Measurements from ENCODE around the gene FBXO36.
"Not testable (repeated sequence)": the region's sequence is repeated elsewhere in the genome, so short reads cannot be mapped to it uniquely, and the experiment has no call there.

FBXO36 gene

DNA sequence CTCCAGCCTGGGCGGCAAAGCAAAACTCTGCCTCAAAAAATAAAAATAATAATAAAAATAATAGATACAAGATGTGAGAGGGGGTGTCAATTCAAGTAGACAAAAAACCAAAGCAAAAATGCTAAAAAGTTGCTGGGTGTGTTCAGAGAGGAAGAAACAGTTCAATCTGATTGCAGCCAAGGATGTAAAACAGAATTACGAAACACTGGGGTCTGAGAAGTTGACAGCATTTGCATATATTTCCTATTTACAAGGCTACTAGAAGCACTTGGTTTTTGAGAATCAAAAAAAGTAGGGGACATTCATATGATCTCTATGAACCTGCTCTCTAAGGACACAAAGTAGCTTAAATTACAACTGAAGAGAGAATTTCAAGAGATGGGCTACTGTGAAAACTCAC, 8.1 kb upstream of the FBXO36 start:
- FAIRE-seq, result no peak

DNA sequence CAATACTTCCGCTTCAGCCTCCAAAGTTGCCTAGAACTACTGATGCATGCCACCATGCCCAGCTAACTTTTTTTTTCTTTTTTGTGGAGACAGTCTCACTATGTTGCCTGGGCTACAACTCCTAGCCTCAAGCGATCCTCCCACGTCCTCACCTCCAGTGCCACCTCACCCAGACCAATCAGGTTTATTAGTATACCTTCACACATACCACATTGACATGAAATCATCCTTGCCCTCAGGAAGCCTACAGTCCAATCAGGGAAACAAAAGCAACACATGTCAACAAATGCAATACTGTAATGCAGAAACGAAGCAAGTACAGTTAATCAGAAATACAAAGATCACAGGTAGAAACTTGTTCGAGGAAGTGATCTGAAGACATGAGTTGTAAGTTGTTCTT, 4.5 kb upstream of the FBXO36 start:
- no peak for FAIRE-seq

DNA sequence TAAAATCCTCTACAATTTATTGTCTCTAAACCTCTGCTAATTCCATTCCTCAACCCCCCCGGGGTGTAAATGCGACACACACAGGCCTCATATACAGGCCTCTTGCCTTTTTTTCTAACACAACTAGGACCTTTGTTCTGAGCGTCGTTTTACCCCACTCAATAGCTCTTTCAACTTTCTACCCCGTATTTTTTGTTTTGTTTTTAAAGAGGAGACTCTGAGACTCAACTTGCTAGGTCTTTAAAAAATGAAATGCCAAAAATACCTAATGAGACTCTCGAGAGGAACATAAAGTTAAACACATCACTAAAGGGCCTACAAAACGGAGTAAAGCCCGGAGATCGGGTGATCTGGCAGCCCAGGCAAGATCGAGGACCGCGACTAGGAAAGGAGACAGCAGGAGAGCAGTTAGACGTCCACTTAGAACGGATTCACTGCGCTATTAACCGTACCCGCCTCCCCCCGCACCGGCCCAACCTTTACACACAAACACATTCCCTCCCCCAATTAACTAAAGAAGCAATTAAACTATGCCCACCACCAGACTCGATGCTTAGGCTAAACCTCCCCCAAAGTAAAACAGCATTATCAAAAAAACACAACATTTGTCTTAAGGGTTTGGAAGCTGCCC, 2.2 kb upstream of the FBXO36 start:
- FAIRE-seq, result no peak

DNA sequence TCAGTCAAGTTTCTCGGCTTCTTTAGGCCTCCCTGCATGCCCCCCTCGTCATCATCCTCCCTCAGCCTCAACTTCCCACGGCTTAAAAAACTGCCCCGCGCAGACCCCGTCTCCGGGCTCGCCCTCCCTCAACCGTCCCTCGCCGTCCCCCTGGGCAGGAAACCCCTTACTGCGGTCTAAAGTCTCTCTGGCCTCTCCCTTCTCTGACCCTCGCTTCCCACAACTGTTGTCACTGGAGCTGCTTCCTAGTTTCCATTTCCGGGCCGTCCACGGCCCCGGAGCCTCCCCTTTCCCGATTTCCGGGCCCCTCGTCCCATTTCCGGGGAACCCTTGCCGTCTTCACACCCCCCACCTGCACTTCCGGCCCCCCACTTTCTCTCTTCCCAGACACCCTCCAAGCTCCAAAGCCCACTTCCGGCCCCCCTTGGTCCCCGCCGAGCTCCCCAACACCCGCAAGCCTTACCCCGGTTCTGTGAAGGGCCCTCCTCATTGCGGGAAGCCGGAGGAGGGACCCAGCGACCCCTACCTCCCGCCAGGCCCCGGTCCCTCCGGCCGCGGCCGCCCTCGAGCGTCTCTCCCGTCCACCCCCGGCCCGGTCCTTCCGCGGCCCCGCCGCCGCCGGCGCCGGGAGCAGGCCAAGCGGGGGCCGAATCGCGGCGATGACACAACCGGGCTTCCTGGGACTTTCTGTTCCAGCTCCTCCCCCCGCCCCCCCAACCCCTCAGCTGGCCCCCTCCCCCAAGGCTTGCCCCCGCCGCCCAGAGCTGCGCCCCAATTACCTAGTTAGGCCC, 1.0 kb upstream of the FBXO36 start:
- no peak for FAIRE-seq

DNA sequence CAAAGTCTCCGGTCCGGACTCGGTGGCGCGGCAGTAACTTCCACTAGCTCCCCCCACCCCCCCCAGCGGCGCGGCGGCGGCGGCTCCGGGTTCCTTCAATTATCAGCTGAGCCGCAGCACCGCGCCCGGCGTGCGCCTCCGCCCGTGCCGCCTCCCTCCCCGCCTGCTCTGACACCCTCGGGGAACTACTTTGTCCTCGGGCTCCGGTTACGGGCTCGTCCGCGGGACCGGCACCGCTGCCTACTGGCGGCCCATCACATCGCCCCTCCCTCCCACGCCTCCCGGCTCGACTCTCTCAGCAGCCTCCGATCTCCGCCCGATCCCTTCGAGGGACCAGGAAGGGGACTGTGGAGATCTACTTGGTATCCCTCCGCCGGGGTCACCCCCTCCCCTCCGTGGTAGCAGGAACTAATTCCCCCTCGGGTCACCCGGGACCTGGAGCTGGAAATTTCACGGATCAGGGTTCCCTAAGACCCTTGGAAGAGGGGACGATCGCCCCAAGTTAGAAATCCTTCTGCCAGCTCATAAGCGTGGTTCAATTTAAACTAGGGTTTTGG, 333 bp upstream of the FBXO36 start, which contains the start of gene TRIP12:
TRIP12 (minus strand) TSS at position 118 of the 557 bp plus-strand sequence. CDS start 41,930 bp downstream, outside the sequence.
- no peak for FAIRE-seq

DNA sequence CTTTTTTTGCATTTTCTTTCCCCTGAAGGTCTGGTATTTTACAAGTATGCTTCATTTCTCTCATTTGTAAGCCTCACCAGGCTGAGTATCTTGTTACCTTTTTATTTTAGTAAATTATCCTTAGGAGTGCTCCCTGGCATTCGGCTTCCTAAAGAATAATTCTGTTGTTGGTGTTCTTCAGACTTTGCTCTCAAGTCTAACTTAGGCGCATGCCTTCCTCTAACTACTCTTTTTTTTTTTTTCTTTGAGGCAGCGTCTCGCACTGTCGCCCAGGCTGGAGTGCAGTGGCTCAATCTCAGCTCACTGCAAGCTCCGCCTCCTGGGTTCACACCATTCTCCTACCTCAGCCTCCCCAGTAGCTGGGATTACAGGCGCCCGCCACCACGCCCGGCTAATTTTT, 2.2 kb downstream of the FBXO36 start:
- FAIRE-seq, result not testable (repeated sequence)

DNA sequence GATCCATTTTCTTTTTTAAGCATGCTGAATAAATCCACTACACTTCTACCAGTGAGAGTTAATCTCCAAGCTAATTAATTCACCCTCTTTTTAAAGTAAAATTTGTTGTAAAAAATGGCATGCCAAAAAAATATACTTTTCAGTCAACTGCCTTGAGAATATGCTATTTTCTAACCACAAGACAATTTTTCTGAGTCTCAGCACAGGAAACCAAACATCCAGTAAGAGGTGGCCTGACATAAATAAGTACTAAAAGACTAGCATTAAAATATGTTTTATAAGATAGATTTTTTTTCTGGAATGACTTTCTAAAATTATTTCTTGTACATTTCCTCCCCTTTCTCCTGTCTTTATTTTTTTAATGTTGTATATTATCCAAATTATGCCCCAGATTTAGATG, 2.9 kb downstream of the FBXO36 start:
- no peak for FAIRE-seq

DNA sequence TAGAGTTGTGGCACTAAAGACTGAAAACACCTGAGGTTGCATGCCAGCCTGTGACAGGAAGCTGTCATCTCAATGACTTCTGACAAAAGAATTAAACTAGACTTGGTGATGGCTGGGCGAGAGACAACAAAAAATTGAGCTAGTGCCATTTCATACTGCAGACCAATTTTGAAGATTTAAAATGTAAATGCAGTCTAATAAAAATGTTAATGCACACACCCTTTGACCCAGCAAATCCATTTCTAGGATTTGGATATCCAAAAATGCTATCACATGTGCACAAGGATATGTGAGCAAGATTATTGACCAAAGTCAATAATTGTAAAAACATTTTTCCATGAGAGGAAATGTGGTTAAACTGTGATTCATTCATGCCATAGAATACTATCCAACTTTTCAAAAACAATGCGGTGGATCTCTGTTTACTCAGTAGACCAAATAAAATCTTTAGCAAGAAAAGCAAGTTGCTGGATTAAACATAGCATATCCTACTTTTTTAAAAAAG, 5.6 kb downstream of the FBXO36 start:
- no peak for FAIRE-seq

DNA sequence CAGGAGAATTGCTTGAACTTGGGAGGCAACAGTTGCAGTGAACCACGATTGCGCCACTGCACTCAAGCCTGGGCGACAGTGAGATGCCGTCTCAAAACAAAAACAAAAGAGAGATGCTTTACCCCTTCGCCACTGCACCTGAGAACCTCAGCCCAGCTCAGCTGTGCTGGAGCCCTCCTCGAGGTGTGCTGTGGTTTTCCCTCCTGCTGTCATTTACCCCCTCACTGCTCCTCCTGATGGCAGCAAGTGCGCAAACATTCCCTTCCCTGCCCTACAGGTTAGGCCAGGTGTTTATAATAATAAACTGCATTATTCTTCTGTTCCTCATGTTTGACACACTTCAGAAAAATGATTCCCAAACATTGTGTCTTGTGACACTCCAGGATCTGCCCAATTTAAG, 8.4 kb downstream of the FBXO36 start:
- FAIRE-seq, result no peak

DNA sequence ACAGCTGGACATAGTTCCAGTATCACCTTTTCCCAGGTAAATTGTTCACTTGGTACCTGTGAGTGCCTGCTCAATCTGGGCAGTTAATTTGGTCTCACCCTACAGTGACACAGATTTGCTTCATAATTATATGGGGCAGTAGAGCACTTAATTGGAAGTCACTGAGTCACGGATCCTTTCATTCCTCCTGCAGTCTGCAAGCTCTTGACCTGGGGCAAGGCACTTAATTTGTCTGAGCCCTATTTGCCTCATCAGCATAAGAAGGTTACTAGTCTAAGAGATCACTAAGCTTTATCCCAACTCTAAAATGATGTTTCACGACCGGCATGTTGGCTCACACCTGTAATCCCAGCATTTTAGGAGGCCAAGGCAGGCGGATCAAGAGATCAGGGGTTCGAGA, 8.9 kb downstream of the FBXO36 start:
- FAIRE-seq, result no peak

DNA sequence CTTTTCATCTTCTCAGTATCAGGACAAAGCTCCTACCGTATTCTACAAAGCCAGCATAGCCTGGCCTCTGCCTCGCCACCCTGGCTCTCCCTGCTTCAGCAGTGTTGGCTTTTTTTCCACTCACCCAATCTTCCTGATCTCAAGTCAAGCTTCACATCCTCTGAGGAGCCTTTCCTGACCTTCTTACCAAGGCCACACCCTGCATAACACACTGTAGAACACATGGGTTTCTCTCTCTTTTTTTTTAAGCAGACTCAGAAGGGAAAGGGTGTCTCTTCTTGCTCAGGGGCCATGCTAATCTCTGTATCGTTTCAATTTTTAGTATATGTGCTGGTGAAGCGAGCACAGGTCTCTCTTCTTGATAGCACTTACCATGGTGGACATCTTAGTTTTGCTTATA, 15.2 kb downstream of the FBXO36 start:
- no peak for FAIRE-seq

DNA sequence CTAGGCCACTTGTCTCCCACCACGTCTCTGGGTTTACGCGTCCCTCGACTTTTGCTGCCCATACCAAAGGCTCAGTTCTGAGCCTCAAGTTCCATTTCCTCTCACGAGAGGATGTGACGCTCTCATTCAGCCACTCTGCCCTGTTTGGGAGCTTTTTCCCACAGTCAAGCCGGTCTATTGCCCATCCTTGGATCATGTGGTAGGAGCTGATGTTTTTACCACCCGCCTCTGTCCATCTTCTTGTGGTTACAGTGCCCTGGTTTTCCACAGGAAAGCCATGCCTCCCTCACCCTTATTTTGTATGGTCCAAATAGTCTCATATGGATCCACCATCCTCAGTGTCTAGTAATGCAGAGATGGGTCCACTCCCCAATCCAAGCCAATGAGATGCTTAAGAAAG, 20.4 kb downstream of the FBXO36 start:
- FAIRE-seq, result no peak

DNA sequence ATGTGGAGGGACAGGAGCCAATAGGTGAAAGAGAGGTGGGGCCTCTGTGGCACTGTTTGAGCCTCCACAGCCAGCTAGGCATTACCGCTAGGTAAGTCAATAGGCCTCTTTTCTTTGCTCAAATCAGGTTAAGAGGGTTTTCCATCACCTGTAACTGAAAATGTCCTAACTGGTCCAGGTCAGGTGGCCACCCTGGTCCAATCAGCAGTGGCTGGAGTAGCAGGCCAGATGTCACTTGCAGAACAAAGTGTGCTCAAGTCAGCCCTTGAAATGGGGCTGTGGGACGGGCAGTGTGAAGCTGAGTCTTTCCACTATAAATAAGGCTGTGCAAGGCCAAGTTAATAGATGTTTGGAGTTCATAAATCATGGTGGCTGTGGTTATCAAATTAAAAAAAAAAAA, 20.9 kb downstream of the FBXO36 start:
- FAIRE-seq, result no peak

DNA sequence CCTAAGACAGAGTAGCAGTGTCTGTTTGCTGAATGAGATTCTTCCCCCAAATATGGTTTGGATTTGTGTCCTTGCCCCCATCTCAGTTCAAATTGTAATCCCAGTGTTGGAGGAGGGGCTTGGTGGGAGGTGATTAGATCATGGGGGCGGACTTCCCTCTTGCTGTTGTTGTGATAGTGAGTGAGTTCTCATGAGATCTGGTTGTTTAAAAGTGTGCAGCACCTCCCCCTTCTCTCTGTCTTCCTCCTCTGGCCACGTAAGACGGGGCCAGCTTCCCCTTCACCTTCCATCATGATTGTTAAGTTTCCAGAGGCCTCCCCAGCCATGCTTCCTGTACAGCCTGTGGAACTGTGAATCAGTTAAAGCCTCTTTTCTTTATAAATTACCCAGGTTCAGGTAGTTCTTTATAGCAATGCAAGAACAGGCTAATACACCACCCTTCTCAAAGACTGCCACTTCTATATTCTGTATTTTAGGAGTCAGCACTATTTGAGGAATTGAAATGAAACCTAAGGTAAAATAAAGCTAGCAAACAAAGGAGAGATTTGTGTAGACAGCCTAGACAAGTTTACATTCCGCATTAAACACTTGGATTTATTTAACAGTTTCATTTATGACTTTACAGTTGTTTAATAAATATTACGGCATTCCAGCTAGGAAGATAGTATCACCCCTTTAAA, 21.6 kb downstream of the FBXO36 start:
- no peak for FAIRE-seq

DNA sequence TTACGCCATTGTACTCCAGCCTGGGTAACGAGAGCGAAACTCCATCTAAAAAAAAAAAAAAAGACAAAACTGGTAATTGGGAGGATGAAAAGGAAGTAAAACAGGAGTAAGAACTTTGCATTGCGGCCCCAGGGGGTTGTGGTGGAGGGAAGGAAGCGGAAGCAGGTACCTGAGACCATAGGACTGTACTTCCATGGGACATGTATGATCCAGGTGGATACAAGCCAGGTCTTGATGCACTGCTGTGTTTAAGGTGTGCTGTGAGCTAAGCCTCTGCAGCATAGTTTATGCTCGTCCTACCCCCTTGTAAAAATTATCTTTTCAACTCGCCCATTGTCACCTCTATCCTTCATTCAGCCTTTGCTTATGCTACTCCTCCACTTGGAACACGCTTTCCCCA, 23.7 kb downstream of the FBXO36 start:
- FAIRE-seq, result no peak

DNA sequence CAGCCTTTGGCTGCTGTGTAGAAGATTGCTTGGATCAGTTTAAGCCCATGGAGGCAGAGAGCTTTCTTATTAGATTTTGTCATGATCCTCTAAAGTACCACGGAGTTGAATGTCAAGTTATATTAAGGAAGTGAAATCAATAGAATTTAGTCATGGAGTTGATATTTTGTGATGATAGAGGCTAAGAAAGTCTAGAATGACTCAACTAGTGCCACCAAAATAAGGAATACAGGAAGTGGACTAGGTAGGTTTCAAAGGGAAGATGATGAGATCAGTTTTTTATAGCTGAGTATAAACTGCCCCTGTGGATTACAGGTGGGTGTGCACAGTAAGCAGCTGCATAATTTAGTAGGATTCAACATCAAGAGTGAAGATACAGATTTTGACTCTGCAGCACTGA, 25.2 kb downstream of the FBXO36 start:
- FAIRE-seq, result no peak

DNA sequence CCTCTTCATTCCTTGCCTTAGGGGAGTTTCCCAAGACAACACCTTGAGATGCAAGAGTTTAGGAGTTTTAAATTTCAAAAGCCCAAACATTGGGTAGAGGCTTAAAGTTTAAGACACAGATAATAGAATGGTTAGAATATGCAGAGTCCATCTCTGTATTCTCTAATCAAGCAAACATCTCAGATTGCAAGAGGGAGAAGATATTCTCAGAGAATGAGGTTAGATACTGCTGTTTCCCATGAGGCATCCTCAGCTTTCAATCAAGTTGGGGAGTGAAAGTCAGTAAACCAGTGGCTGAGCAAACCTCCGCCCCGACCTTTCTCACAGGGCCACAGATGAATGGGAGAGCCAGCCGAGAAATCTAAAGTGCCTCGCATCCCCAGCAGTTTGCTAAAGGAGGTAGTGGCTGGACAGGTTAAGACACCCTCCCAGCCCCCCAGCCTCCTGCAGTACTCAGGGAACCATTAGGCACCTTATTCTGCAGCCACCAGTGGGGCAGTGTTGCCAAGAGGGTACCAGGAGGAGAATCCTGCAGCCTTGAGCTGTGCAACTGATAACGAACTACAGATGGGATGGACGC, 30.0 kb downstream of the FBXO36 start:
- no peak for FAIRE-seq

DNA sequence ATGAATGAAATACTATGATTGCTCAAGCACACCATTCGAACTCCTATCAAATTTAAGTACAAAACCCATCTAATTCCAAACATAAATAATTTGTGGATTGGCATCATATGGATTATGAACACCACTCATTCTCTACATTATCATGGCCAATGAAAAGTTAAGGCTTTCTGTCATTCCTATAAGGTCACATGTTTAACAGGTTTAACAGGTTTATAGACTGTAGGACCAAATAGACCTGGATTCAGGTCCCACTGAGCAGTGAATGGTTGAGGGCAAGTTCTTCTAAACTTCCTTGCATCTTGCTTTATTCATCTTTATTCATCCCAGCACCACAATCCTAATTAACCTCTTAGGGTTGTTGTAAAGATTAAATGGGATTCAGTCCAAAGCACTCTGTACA, 33.4 kb downstream of the FBXO36 start:
- FAIRE-seq, result no peak

DNA sequence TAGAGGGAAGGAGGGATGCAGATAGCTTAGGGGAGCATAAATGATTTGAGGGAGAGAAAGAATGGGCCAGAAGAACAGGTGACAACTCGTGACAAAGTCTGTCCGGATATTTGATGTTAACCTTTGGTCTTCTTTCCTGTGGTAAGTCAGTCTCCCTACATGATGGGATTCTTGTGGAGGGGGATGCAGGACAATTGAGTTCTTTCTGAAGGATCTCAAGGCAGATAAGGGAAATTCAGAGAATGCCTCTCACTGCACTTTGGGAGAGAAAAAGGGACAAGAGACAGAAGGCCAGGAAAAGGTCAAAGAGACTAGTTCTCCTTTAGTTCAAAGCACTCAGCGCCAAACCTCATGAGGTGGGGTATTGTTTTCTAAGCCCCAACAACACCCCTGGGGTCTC, 34.2 kb downstream of the FBXO36 start:
- FAIRE-seq, result no peak

DNA sequence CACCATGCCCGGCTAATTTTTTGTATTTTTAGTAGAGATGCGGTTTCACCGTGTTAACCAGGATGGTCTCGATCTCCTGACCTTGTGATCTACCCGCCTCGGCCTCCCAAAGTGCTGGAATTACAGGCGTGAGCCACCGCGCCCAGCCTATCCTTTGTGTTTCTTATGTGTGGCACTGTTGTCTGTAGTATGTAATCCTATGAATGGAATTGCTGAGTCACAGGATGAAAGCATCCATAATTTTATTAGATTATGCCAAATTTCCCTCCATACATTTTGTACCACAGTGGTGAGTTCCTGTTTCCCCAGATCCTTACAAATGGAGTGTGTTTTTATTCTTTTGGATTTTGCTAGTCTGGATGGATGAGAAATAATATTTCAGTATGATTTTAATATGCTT, 41.3 kb downstream of the FBXO36 start:
- FAIRE-seq, result not testable (repeated sequence)

DNA sequence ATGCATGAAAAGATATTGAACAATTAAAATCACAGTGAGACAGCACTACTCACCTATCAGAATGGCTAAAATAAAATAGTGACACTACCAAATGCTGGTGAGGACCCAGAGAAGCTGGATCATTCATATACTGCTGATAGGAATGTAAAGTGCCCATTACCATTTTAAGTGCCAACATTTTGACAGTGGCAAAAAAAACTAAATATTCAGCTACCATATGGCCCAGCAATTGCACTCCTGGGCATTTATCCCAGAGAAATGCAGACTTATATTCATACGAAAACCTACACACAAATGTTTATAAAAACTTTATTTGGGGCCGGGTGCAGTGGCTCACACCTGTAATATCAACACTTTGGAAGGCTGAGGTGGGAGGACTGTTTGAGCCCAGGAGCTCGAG, 47.6 kb downstream of the FBXO36 start:
- no peak for FAIRE-seq

DNA sequence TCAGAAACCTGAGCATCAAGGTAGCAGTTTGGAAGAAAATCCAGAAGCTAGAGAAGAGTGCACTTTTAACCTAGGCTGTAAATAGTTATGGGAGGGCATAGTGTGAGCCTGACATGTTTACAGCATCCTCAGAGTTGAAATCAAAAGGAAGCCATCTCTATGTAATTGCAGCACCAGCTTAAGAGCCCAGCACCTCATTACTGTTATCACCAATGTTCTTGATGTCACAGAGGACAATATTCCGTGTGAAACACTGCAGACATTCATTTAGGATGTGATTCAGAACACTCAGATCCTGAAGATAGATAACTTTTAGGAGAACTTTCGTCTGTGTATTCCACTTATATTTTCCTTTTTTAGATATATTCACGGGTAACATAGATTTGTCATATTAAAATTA, 48.1 kb downstream of the FBXO36 start:
- FAIRE-seq, result no peak

DNA sequence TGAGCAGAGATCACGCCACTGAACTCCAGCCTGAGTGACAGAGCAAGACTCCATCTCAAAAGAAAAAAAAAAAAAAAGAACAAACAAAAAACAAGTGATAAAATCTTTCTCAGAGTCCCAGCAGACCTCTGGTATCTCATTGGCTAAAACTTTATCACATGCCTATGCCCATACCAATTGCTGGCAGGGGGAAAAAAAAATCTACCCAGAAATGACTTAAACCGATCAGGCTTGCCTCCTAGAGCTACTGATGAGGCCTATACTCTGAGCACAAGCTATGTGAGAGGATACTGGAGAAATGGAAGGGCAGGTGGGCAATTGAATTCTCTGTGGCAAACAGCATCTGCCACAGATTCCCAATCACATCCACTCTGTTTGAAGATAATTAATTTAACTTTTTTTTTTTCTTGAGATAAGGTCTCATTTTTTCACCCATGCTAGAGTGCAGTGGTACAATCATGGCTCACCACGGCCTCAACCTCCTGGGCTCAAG, 49.0 kb downstream of the FBXO36 start:
- no peak for FAIRE-seq

Data from TTC549 (cell line).